GM12892 (cell line): ENCODE results near the gene GRIN1.

Source experiments
- DNase-seq: peaks from one replicate; pipeline ENCODE4 v3.0.0; 2011; ENCODE audit not compliant: insufficient read length
- FAIRE-seq: peaks from 2 replicates; lab custom pipeline; 2011; peaks lifted over from hg19 to GRCh38; lab: Jason Lieb, UNC
- POLR2A ChIP-seq: IDR thresholded peaks from 2 replicates; pipeline ENCODE4 v1.6.1; 2011; ENCODE audit warnings: low read depth, low read length, control low read depth
- POLR2AphosphoS5 ChIP-seq: IDR thresholded peaks from 2 replicates; pipeline ENCODE4 v1.6.1; 2011; ENCODE audit warnings: low read depth, low read length, control low read depth
- TAF1 ChIP-seq: IDR thresholded peaks from 2 replicates; pipeline ENCODE4 v1.6.1; 2011; ENCODE audit warnings: low read depth, mild to moderate bottlenecking, control low read depth, low read length, borderline replicate concordance

The GRIN1 gene

GRCh38 chr9:137136881-137137607, 1.9 kb upstream of the GRIN1 start:
- FAIRE-seq (no peak), DNase-seq (peak; percentile 34)
- TF ChIP-seq POLR2AphosphoS5, result no peak
- TF ChIP-seq POLR2A, result no peak
- no peak for TF ChIP-seq TAF1

- peak; percentile 40 for DNase-seq
- TF ChIP-seq POLR2A, result no peak
- TF ChIP-seq TAF1, result no peak
- no peak for TF ChIP-seq POLR2AphosphoS5
- no peak for FAIRE-seq
Measured at GRCh38 chr9:137138058-137138721, 764 bp upstream of the GRIN1 start.

- FAIRE-seq (no peak), DNase-seq (peak; percentile 23)
- TF ChIP-seq POLR2AphosphoS5 (no peak), POLR2A (no peak), TAF1 (no peak)
Measured at GRCh38 chr9:137139468-137140150, 655 bp downstream of the GRIN1 start.

GRCh38 chr9:137140151-137141012, 1.4 kb downstream of the GRIN1 start:
- DNase-seq (no peak), FAIRE-seq (no peak)
- TF ChIP-seq POLR2AphosphoS5 (no peak), POLR2A (no peak), TAF1 (no peak)

GRCh38 chr9:137141050-137141810, 2.3 kb downstream of the GRIN1 start:
- no peak for TF ChIP-seq TAF1
- TF ChIP-seq POLR2AphosphoS5, result no peak
- no peak for TF ChIP-seq POLR2A
- no peak for FAIRE-seq
- no peak for DNase-seq

- DNase-seq (no peak), FAIRE-seq (no peak)
- TF ChIP-seq TAF1 (no peak), POLR2AphosphoS5 (no peak)
Measured at GRCh38 chr9:137141976-137142936, 3.3 kb downstream of the GRIN1 start.

- no peak for FAIRE-seq
Measured at GRCh38 chr9:137143459-137143858, 4.5 kb downstream of the GRIN1 start.

GRCh38 chr9:137145731-137146526, 7.0 kb downstream of the GRIN1 start:
- no peak for TF ChIP-seq TAF1
- TF ChIP-seq POLR2AphosphoS5, result no peak
- no peak for TF ChIP-seq POLR2A
- FAIRE-seq (no peak), DNase-seq (no peak)

More at GRCh38 chr9:137143459-137143858, 4.5 kb downstream of the GRIN1 start:
- TF ChIP-seq POLR2A (no peak), TAF1 (no peak), POLR2AphosphoS5 (no peak)
- no peak for DNase-seq

- DNase-seq (no peak), FAIRE-seq (no peak)
- TF ChIP-seq POLR2A (no peak), POLR2AphosphoS5 (no peak), TAF1 (no peak)
Measured at GRCh38 chr9:137146527-137146918, 7.6 kb downstream of the GRIN1 start.
